ENCODE measurements around the gene PON1. TPM values are rescaled to one million over a fixed set of nuclear protein-coding genes. Genes with fewer than 3 reads are reported as not detected.

The PON1 gene
- polyA plus RNA-seq, 1 of the 3 experiments (the other 2 are of a cell fraction), result not detected

- Histone ChIP-seq H4K20me1 (ENCODE audit: insufficient read depth) (no peaks in the 10 kb centered on the region), H3K9ac (no peak overlapping the region), H3K4me2 (no peak overlapping the region), H2AFZ (ENCODE audit: low read depth) (no peak overlapping the region), H3K36me3 (replicated peaks in 1 of 2; ENCODE audit: control insufficient read depth in 1 of 2, insufficient read depth in 2 of 2, low read length in 1 of 2) (no peaks in the 10 kb centered on the region), H3K27ac (ENCODE audit: low read depth in 2 of 2, low read length in 1 of 2) (no peak overlapping the region), H3K27me3 (ENCODE audit: insufficient read depth) (no peaks in the 10 kb centered on the region; the same call in 1 of the 2 replicates), H3K9me2 (no peaks in the 10 kb centered on the region), H3K4me3 (ENCODE audit: low read depth in 2 of 2, low read length in 1 of 2) (no peak overlapping the region), H3K79me2 (ENCODE audit: insufficient read depth) (no peaks in the 10 kb centered on the region), H3K9me3 (no peaks in the 10 kb centered on the region), H3K4me1 (ENCODE audit: control insufficient read depth in 1 of 2, insufficient read depth in 2 of 2, low read depth in 1 of 2, low read length in 1 of 2) (no peaks in the 10 kb centered on the region), H3F3A (replicated peaks; ENCODE audit: insufficient read depth) (no peaks in the 10 kb centered on the region)
- CTCF ChIA-PET, result no interaction called here
- no peak for DNase-seq
- TF ChIP-seq CTCF (IDR thresholded peaks at IDR 0.05) (no peak), IRF3 (IDR thresholded peaks at IDR 0.05; ENCODE audit: low read depth, low read length) (no peak), GABPA (IDR thresholded peaks at IDR 0.05; ENCODE audit: low read depth) (no peak), FOSL2 (IDR thresholded peaks at IDR 0.05; ENCODE audit: borderline replicate concordance, low read depth) (no peak), FOXJ3 (CRISPR knock-in tag; IDR thresholded peaks at IDR 0.05) (no peak), JUND (IDR thresholded peaks at IDR 0.05) (no peak)
- TF ChIP-seq, protein P1, sequence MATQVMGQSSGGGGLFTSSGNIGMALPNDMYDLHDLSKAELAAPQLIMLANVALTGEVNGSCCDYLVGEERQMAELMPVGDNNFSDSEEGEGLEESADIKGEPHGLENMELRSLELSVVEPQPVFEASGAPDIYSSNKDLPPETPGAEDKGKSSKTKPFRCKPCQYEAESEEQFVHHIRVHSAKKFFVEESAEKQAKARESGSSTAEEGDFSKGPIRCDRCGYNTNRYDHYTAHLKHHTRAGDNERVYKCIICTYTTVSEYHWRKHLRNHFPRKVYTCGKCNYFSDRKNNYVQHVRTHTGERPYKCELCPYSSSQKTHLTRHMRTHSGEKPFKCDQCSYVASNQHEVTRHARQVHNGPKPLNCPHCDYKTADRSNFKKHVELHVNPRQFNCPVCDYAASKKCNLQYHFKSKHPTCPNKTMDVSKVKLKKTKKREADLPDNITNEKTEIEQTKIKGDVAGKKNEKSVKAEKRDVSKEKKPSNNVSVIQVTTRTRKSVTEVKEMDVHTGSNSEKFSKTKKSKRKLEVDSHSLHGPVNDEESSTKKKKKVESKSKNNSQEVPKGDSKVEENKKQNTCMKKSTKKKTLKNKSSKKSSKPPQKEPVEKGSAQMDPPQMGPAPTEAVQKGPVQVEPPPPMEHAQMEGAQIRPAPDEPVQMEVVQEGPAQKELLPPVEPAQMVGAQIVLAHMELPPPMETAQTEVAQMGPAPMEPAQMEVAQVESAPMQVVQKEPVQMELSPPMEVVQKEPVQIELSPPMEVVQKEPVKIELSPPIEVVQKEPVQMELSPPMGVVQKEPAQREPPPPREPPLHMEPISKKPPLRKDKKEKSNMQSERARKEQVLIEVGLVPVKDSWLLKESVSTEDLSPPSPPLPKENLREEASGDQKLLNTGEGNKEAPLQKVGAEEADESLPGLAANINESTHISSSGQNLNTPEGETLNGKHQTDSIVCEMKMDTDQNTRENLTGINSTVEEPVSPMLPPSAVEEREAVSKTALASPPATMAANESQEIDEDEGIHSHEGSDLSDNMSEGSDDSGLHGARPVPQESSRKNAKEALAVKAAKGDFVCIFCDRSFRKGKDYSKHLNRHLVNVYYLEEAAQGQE (IDR thresholded peaks at IDR 0.05; ENCODE audit: low read depth, low read length), result no peak
- POLR2A ChIA-PET, result no interaction called here
These were observed 28.9 kb downstream of the PON1 start for GRCh38 chr7:95295397-95295796.

- H3K9me2 ChIP-seq, result no peaks in the 10 kb centered on the region
- H3K27ac ChIP-seq (ENCODE audit: low read depth in 2 of 2, low read length in 1 of 2), result no peak overlapping the region
- peak overlapping the region in 1 of 2 experiments; percentile 20; a peak in 1 of 4 replicates for H3K4me3 ChIP-seq (ENCODE audit: low read depth in 2 of 2, low read length in 1 of 2)
- no peaks in the 10 kb centered on the region; a peak in 1 of 4 replicates for H3K4me1 ChIP-seq (ENCODE audit: control insufficient read depth in 1 of 2, insufficient read depth in 2 of 2, low read depth in 1 of 2, low read length in 1 of 2)
- WGBS (ENCODE audit: low lambda C conversion rate), result 38% methylated on average over 7 of the region's 7 CpGs
- H3K27me3 ChIP-seq (ENCODE audit: insufficient read depth), result peaks cover 8% of the 10 kb centered on the region; the same call in 1 of the 2 replicates
- H3K79me2 ChIP-seq (ENCODE audit: insufficient read depth), result no peaks in the 10 kb centered on the region
- H3K9me3 ChIP-seq, result no peaks in the 10 kb centered on the region
- no peak overlapping the region for H3K9ac ChIP-seq
- TF ChIP-seq JUND (IDR thresholded peaks at IDR 0.05) (no peak), TEAD4 (IDR thresholded peaks at IDR 0.05; ENCODE audit: borderline replicate concordance, insufficient read depth) (no peak)
- ChIA-PET CTCF (no interaction called here), POLR2A (no interaction called here)
- H3F3A ChIP-seq (replicated peaks; ENCODE audit: insufficient read depth), result no peaks in the 10 kb centered on the region
- H3K4me2 ChIP-seq, result 0 out of 2 replicates have a peak overlapping the region, but pooled peaks have one; percentile 3
- H3K36me3 ChIP-seq (replicated peaks in 1 of 2; ENCODE audit: control insufficient read depth in 1 of 2, insufficient read depth in 2 of 2, low read length in 1 of 2), result no peaks in the 10 kb centered on the region
- H2AFZ ChIP-seq (ENCODE audit: low read depth), result peak overlapping the region; percentile 32; the same call in 1 of the 2 replicates
- no peaks in the 10 kb centered on the region for H4K20me1 ChIP-seq (ENCODE audit: insufficient read depth)
- no peak for DNase-seq
These were observed 34.0 kb downstream of the PON1 start for GRCh38 chr7:95290166-95290830.

Data from SK-N-SH (cell line).